ENCODE results near the gene CIB1. TPM values are rescaled to one million over a fixed set of nuclear protein-coding genes. Genes with fewer than 3 reads are reported as not detected.

The CIB1 gene
- total RNA-seq, 4 donors from 2014 or later, result 44.2 to 58.9 (median 45.9) TPM

DNA sequence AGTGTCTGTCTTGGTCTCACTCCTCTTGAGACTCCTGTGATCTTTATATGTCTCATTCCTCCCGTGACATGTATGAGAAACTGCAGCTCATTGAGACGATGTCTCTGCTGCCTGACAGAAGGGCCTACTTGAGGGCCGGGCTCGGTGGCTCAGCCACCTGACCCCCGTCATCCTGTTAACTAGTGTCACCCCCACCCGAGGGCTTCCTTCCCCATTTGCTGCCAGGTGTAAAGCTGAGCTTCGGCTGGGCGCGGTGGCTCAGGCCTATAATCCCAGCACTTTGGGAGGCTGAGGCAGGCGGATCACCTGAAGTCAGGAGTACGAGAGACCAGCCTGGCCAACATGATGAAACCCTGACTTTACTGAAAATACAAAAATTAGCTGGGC is 19.9 kb downstream of the CIB1 start:
- no peak for DNase-seq
- Histone ChIP-seq H3K9me3 (no peaks in the 10 kb centered on the region), H3K27me3 (no peaks in the 10 kb centered on the region), H3K4me3 (no peak overlapping the region), H3K36me3 (peaks cover 7 to 57% (median 13%) of the 10 kb centered on the region in 3 donors), H3K27ac (peak overlapping the region; percentile 93 to 96 (median 94)), H3K4me1 (peaks cover 50 to 100% (median 54%) of the 10 kb centered on the region in 3 donors)
- TF ChIP-seq, protein P1, sequence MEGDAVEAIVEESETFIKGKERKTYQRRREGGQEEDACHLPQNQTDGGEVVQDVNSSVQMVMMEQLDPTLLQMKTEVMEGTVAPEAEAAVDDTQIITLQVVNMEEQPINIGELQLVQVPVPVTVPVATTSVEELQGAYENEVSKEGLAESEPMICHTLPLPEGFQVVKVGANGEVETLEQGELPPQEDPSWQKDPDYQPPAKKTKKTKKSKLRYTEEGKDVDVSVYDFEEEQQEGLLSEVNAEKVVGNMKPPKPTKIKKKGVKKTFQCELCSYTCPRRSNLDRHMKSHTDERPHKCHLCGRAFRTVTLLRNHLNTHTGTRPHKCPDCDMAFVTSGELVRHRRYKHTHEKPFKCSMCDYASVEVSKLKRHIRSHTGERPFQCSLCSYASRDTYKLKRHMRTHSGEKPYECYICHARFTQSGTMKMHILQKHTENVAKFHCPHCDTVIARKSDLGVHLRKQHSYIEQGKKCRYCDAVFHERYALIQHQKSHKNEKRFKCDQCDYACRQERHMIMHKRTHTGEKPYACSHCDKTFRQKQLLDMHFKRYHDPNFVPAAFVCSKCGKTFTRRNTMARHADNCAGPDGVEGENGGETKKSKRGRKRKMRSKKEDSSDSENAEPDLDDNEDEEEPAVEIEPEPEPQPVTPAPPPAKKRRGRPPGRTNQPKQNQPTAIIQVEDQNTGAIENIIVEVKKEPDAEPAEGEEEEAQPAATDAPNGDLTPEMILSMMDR (IDR thresholded peaks at IDR 0.05), result no peak
- peak in 1 of 4 donors; percentile 18 for TF ChIP-seq POLR2A (IDR thresholded peaks at IDR 0.05)
- 28 to 50% methylated on average over 2 to 3 of the region's 11 CpGs for WGBS, 2 donors
- intact Hi-C loops (cut with DNase I), result loop anchor here (2.0 kb wide), 1 partner anchor 49 kb away; no protein-coding TSS in a partner anchor

DNA sequence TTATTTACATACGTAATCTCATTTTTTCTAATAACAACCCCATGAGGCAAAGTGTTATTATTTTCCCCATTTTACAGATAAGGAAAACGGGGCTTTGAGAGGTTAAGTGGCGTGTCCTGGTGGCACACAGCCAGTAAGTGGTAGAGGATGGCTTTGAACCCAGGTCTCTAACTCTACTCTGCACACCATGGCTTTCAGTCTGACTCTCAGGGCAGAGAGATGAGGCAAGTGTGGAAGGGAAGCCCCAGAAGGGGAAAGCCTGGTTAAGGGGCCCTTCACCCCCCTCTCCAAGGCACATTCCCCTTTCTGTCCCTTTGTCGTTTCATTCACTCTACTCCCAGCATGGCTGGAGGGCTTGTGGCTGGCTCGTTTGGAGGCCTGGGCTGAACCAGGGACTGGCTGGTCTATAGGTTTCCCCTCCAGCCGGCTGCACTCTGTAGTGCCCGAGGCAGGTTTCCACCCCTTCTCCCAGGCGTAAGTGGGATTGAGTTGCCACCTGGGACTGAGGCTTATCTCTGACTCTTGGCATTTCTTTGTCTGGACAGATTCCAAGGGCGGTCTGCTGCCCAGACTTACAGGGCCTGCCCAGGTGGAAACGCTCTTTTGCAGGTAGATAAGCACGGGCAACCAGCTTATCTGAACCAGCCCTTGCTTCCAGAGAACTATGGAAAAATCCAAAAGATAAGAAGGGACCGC is 20.5 kb downstream of the CIB1 start:
- H3K4me3 ChIP-seq, result no peak overlapping the region
- intact Hi-C loops (cut with DNase I), result loop anchor here (2.0 kb wide), 1 partner anchor 48 kb away; no protein-coding TSS in a partner anchor
- no peaks in the 10 kb centered on the region for H3K27me3 ChIP-seq
- 44% methylated on average over 9 to 11 of the region's 12 CpGs for WGBS, 2 donors
- peak overlapping the region; percentile 93 to 96 (median 94) for H3K27ac ChIP-seq
- TF ChIP-seq, protein P1 (IDR thresholded peaks at IDR 0.05), result no peak
- no peak for TF ChIP-seq POLR2A (IDR thresholded peaks at IDR 0.05)
- peaks cover 50 to 100% (median 54%) of the 10 kb centered on the region in 3 donors for H3K4me1 ChIP-seq
- H3K9me3 ChIP-seq, result no peaks in the 10 kb centered on the region
- DNase-seq, result no peak
- H3K36me3 ChIP-seq, result peaks cover 2 to 57% (median 13%) of the 10 kb centered on the region in 3 donors

DNA sequence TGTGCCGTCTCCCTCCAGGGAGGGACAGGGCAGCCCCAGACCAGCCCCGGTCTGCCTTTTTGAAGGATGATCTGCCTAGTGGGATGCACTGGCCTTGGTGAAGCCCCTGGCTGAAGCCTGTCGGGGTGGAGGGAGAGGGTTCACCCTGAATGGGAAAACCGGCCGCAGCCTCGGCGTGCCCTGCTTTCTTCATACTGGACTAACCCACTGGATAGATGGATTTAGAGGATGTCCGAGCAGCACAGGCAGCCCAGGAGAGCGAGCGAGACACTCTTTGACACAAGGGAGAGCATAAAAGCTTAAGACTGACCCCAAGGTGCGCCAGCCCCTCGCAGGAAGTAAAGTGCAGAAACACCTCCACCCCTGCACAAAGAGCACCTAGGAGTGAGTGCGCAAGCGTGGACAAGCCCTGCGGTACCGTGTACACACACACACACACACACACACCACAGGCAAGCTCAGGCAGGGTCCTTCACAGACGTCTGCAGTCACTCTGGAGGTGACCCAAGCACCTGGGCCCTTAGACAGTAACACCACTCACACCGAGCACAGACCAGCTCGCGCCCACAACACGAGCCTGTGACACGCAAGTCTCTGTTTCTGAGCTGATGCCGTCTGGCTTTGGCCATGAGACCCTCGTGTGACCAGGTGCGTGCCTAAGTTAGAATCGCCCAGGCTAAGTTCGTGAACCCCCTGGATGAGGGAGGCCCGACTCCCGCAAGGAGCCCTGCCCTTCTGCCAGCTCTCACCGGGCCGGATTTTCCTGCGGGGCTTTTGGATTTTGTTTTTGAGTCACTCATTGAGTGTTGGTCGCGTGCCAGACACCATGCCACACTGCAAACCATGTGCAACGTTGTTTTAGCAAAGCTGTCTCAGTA is 21.3 kb downstream of the CIB1 start:
- H3K27ac ChIP-seq, result peak overlapping the region; percentile 93 to 96 (median 94)
- no peaks in the 10 kb centered on the region for H3K9me3 ChIP-seq
- intact Hi-C loops (cut with DNase I), result loop anchor here (2.0 kb wide), 1 partner anchor 48 kb away; no protein-coding TSS in a partner anchor
- WGBS, 2 donors, result 23 to 52% methylated on average over 9 to 25 of the region's 35 CpGs
- H3K27me3 ChIP-seq, result no peaks in the 10 kb centered on the region
- peaks cover 0 to 57% (median 9%) of the 10 kb centered on the region in 3 donors for H3K36me3 ChIP-seq
- peaks cover 46 to 100% (median 49%) of the 10 kb centered on the region in 3 donors for H3K4me1 ChIP-seq
- TF ChIP-seq, protein P1 (IDR thresholded peaks at IDR 0.05), result no peak
- TF ChIP-seq POLR2A (IDR thresholded peaks at IDR 0.05), result peak in 1 of 4 donors; percentile 20
- H3K4me3 ChIP-seq, result peak overlapping the region in 3 of 4 donors; percentile 19 to 42 (median 34)
- no peak for DNase-seq

DNA sequence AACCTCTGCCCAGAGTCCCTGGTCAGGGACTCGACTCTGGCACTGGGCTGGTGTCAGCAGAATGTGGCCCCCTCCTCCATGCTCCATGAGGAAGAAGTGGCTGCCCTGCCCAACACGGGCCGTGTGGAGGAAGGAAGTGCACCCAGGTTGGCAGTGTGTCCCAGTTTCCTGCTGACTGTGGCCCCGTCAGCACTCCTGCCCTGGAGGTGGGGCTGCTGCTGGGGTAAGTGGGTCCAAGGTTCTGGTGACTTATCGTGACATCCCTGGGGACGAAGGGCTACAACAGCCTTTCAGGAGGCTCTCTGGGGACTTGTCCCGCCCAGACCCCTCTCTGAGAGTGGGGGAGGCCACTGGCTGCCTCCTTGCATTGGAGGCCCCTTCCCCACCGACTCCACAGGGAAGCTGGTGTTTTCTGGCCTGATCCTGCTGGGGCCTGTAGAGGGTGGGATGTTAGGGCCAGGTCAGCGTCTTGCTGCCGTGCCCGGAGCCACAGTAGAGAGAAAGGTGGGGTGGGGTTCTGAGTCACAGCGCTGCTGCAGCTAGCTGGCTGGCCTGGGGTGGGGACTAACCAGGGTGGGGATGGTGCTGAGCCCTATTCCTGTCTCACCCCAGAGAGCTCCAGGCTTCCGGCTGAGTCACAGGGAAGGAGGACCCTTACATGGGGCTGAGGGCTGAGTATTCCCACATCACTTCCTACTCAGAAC is 22.1 kb downstream of the CIB1 start:
- no peak for DNase-seq
- 0 to 34% methylated on average over 3 to 7 of the region's 13 CpGs for WGBS, 2 donors
- TF ChIP-seq POLR2A (IDR thresholded peaks at IDR 0.05), result no peak
- TF ChIP-seq, protein P1 (IDR thresholded peaks at IDR 0.05), result no peak

More for the DNA sequence above, 22.1 kb downstream of the CIB1 start:
- peaks cover 46 to 100% (median 51%) of the 10 kb centered on the region in 3 donors for H3K4me1 ChIP-seq
- peak overlapping the region in 2 of 4 donors; percentile 34 to 42 for H3K4me3 ChIP-seq
- H3K36me3 ChIP-seq, result peaks cover 0 to 57% (median 10%) of the 10 kb centered on the region in 3 donors
- no peaks in the 10 kb centered on the region for H3K27me3 ChIP-seq
- intact Hi-C loops (cut with DNase I), result loop anchor here (2.0 kb wide), 1 partner anchor 47 kb away; no protein-coding TSS in a partner anchor
- no peaks in the 10 kb centered on the region for H3K9me3 ChIP-seq
- peak overlapping the region; percentile 93 to 96 (median 94) for H3K27ac ChIP-seq
